Gastroesophageal sphincter (tissue), 4 donors: ENCODE data around the gene MASP2. TPM values are rescaled to one million over a fixed set of nuclear protein-coding genes. Genes with fewer than 3 reads are reported as not detected.

Experiments
- ATAC-seq: fragments of 150-250 bp; one replicate; pipeline ENCODE4 v1.9.1; 2016; ENCODE audit warnings: mild to moderate bottlenecking, moderate library complexity
- H3K27ac ChIP-seq, 4 donors: fragments of 200-600 bp; sonication (generic) in 3 of 4; 1 replicate in 3 of 4; 2 replicates in 1 of 4; pipeline ENCODE4 v1.5.1; 2016 to 2019
- H3K27me3 ChIP-seq: fragments of 200-600 bp; sonication (generic); one replicate; pipeline ENCODE4 v1.5.1; 2019
- H3K36me3 ChIP-seq, 2 donors: fragments of 200-600 bp; sonication (generic); one replicate each; pipeline ENCODE4 v1.5.1; 2019; ENCODE audit warnings: control low read depth in 1 of 2
- H3K4me1 ChIP-seq, 3 donors: fragments of 200-600 bp; sonication (generic); 1 replicate in 2 of 3; 2 replicates in 1 of 3; pipeline ENCODE4 v1.5.1; 2016 to 2019; ENCODE audit warnings: control low read depth in 2 of 3
- H3K4me3 ChIP-seq, 2 donors: fragments of 200-600 bp; sonication (generic); one replicate each; pipeline ENCODE4 v1.5.1; 2019; ENCODE audit warnings: mild to moderate bottlenecking in 1 of 2, moderate library complexity in 1 of 2
- H3K9me3 ChIP-seq, 3 donors: fragments of 200-600 bp; sonication (generic); one replicate each; pipeline ENCODE4 v1.5.1; 2017 to 2019; ENCODE audit warnings: control low read depth in 2 of 3
- EP300 ChIP-seq: sonication (generic); formaldehyde crosslinking; IDR thresholded peaks from one replicate; pipeline ENCODE4 v1.6.1; 2017; ENCODE audit warnings: antibody characterized with exemption, mild to moderate bottlenecking
- POLR2A ChIP-seq, 2 donors: fragments of 450-650 bp; IDR thresholded peaks; one replicate each; pipeline ENCODE4 v1.6.1; 2017; ENCODE audit warnings: antibody characterized with exemption in 2 of 2, mild to moderate bottlenecking in 2 of 2, moderate library complexity in 1 of 2
- POLR2AphosphoS5 ChIP-seq: sonication (generic); formaldehyde crosslinking; IDR thresholded peaks from one replicate; pipeline ENCODE4 v1.6.1; 2017; ENCODE audit warnings: antibody characterized with exemption
- WGBS, 2 donors: methylation state at CpG; one replicate each; pipeline ENCODE4 v1.1.5; 2018; ENCODE audit warnings: low coverage in 1 of 2; 5-methylcytosine and 5-hydroxymethylcytosine counted together
- total RNA-seq, 4 donors: library from RNA; depleted of rRNA; stranded (reverse); fragments of >200 nt; gene quantifications; one replicate each; pipeline ENCODE4 v1.1.0, GENCODE V29; 2016
- TF ChIP-seq, protein P1 (sequence below), 4 experiments: fragments of 200-600 bp in 2 of 4; fragments of 450-650 bp in 2 of 4; sonication (generic) in 1 of 4; IDR thresholded peaks; one replicate each; pipeline ENCODE4 v1.5.1; 2017 to 2019; ENCODE audit warnings: antibody characterized with exemption in 4 of 4, mild to moderate bottlenecking in 2 of 4, moderate library complexity in 2 of 4

MASP2 gene
- total RNA-seq, 4 donors from 2014 or later, result 0.13 TPM; not detected in 3

DNA sequence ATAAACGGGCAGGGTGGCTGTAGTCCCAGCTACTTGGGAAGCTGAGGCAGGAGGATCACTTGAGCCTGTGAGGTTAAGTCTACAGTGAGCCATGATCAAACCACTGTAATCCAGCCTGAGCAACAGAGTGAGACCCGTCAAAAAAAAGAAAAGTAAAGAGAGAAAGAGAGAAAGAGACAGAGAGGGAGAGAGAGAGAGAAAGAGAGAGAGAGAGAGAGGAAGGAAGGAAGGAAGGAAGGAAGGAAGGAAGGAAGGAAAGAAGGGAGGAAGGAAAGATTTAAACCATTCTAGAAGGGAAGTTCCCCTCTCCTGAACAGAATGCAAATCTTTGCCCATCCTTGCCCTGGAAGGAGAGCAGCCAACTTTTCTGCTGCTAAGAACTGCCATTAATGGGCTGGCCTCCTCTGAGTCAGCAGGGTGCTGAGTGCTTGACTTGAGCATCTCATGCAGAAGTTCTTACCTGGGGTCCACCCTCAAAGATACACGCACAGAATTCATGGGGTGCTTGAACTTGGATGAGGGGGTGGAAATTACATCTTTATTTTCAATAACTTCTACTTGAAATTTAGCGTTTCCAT is 59.1 kb downstream of the MASP2 start:
- no peaks in the 10 kb centered on the region for H3K27me3 ChIP-seq
- TF ChIP-seq POLR2AphosphoS5 (no peak), POLR2A (IDR thresholded peaks at IDR 0.05) (no peak), EP300 (no peak)
- TF ChIP-seq, protein P1, sequence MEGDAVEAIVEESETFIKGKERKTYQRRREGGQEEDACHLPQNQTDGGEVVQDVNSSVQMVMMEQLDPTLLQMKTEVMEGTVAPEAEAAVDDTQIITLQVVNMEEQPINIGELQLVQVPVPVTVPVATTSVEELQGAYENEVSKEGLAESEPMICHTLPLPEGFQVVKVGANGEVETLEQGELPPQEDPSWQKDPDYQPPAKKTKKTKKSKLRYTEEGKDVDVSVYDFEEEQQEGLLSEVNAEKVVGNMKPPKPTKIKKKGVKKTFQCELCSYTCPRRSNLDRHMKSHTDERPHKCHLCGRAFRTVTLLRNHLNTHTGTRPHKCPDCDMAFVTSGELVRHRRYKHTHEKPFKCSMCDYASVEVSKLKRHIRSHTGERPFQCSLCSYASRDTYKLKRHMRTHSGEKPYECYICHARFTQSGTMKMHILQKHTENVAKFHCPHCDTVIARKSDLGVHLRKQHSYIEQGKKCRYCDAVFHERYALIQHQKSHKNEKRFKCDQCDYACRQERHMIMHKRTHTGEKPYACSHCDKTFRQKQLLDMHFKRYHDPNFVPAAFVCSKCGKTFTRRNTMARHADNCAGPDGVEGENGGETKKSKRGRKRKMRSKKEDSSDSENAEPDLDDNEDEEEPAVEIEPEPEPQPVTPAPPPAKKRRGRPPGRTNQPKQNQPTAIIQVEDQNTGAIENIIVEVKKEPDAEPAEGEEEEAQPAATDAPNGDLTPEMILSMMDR (IDR thresholded peaks at IDR 0.05), result no peak
- H3K4me1 ChIP-seq, result no peaks in the 10 kb centered on the region
- no peak for ATAC-seq
- no peak overlapping the region for H3K4me3 ChIP-seq
- H3K36me3 ChIP-seq, result no peaks in the 10 kb centered on the region
- H3K9me3 ChIP-seq, result no peaks in the 10 kb centered on the region
- 75 to 86% methylated on average over 3 to 4 of the region's 4 CpGs for WGBS, 2 donors
- no peak overlapping the region for H3K27ac ChIP-seq

DNA sequence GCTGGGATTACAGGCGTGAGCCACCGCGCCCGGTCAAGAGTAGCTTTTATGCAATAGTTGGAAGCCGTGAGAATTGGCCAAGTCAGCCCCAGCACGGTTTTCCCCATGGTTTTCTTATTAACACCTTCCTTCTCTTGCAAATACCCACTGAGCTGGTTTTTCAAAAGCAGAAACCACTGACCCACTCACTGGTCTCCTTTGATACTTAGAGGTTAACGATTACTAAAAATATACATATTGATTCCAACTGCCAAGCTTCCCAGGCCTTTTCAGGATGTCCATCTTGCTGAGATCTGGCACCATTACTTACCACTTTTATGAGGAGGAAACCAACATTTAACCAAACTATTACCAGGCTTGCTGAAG is 60.5 kb downstream of the MASP2 start:
- Histone ChIP-seq H3K27me3 (no peaks in the 10 kb centered on the region), H3K9me3 (no peaks in the 10 kb centered on the region), H3K27ac (no peak overlapping the region), H3K4me3 (no peak overlapping the region), H3K36me3 (no peaks in the 10 kb centered on the region), H3K4me1 (no peaks in the 10 kb centered on the region)
- TF ChIP-seq EP300, result no peak
- TF ChIP-seq, protein P1 (IDR thresholded peaks at IDR 0.05), result no peak
- no peak for TF ChIP-seq POLR2A (IDR thresholded peaks at IDR 0.05)
- TF ChIP-seq POLR2AphosphoS5, result no peak
- WGBS, 2 donors, result 60 to 80% methylated on average over 1 to 7 of the region's 7 CpGs
- ATAC-seq, result no peak

- peak overlapping the region; percentile 25 to 84 (median 81) for H3K27ac ChIP-seq
- peak overlapping the region in 1 of 2 donors; percentile 31 for H3K4me3 ChIP-seq
- H3K9me3 ChIP-seq, result no peaks in the 10 kb centered on the region
- TF ChIP-seq POLR2A (IDR thresholded peaks at IDR 0.05), result no peak
- TF ChIP-seq POLR2AphosphoS5, result no peak
- TF ChIP-seq EP300, result no peak
- no peaks in the 10 kb centered on the region for H3K36me3 ChIP-seq
- peaks cover 3 to 38% (median 6%) of the 10 kb centered on the region in 3 donors for H3K4me1 ChIP-seq
- H3K27me3 ChIP-seq, result no peaks in the 10 kb centered on the region
- WGBS, 2 donors, result 57 to 62% methylated on average over 4 of the region's 9 CpGs
- peak; percentile 20 for ATAC-seq
Measured at GRCh38 chr1:10980841-10981727, 66.0 kb downstream of the MASP2 start.

- WGBS, 2 donors, result 10% methylated on average over 3 of the region's 15 CpGs; no CpG with 5 or more reads in 1 of the 2 donors
- no peaks in the 10 kb centered on the region for H3K27me3 ChIP-seq
- ATAC-seq, result peak; percentile 90
- no peaks in the 10 kb centered on the region for H3K36me3 ChIP-seq
- H3K9me3 ChIP-seq, result no peaks in the 10 kb centered on the region
- H3K4me1 ChIP-seq, result peaks cover 3 to 48% (median 6%) of the 10 kb centered on the region in 3 donors
- H3K27ac ChIP-seq, result peak overlapping the region; percentile 25 to 84 (median 81)
- TF ChIP-seq EP300 (no peak), POLR2A (IDR thresholded peaks at IDR 0.05) (no peak), POLR2AphosphoS5 (peak; percentile 64)
- TF ChIP-seq, protein P1 (IDR thresholded peaks at IDR 0.05), result peak in 3 of 4 experiments; percentile 26 to 70 (median 41)
- peak overlapping the region in 1 of 2 donors; percentile 31 for H3K4me3 ChIP-seq
Measured at GRCh38 chr1:10980094-10980577, 66.9 kb downstream of the MASP2 start.

DNA sequence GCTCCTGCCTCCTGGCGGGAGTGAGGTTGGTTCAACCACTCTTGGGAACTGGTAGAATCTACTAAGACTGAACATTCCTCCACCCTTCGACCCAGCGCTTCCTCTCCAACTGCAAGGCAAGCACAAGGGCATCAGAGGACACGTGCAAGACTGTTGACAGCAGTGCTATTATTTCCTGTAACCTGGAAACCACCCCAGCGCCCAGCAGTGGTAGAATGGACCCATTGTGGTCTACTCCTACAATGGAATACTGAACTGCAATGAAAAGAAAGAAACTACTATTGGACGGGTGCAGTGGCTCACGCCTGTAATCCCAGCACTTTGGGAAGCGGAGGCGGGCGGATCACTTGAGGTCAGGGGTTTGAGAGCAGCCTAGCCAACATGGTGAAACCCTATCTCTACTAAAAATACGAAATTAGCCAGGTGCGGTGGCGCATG is 67.5 kb downstream of the MASP2 start:
- TF ChIP-seq POLR2A (IDR thresholded peaks at IDR 0.05) (no peak), POLR2AphosphoS5 (peak; percentile 20), EP300 (no peak)
- TF ChIP-seq, protein P1 (IDR thresholded peaks at IDR 0.05), result no peak
- H3K9me3 ChIP-seq, result no peaks in the 10 kb centered on the region
- peaks cover 3 to 54% (median 6%) of the 10 kb centered on the region in 3 donors for H3K4me1 ChIP-seq
- ATAC-seq, result peak; percentile 53
- 63 to 81% methylated on average over 3 to 11 of the region's 13 CpGs for WGBS, 2 donors
- peak overlapping the region in 3 of 4 donors; percentile 80 to 84 (median 82) for H3K27ac ChIP-seq
- H3K36me3 ChIP-seq, result no peaks in the 10 kb centered on the region
- no peaks in the 10 kb centered on the region for H3K27me3 ChIP-seq
- peak overlapping the region in 1 of 2 donors; percentile 31 for H3K4me3 ChIP-seq
